HEK293 (cell line): Measurements from ENCODE around the gene HDDC2.

Experiments used
- CTCF ChIA-PET: fragments of 350-600 bp; formaldehyde crosslinking; extraction: SDS; loops from one replicate; lab custom pipeline; 2021; ENCODE audit warnings: antibody characterized with exemption; lab: Yijun Ruan, JAX
- POLR2A ChIA-PET: fragments of 300-600 bp; formaldehyde crosslinking; extraction: SDS; loops from one replicate; lab custom pipeline; 2020; ENCODE audit warnings: antibody characterized with exemption, inconsistent platforms; lab: Yijun Ruan, JAX
- H3K27ac ChIP-seq: fragments of 200-500 bp; sonication (Bioruptor generic); 2 replicates; pipeline ENCODE4 v1.5.1; 2014; ENCODE audit warnings: low read depth, low read length, control low read depth, inconsistent platforms; ENCODE audit errors: extremely low read depth
- H3K36me3 ChIP-seq, 2 experiments: fragments of 200-500 bp in 1 of 2; sonication (Bioruptor generic) in 1 of 2; 1 replicate in 1 of 2; 2 replicates in 1 of 2; pipeline ENCODE4 v1.5.1; 2014 to 2017; ENCODE audit warnings: inconsistent platforms in 2 of 2, low read length in 2 of 2; ENCODE audit not compliant: control insufficient read depth in 2 of 2, insufficient read depth in 1 of 2
- H3K4me1 ChIP-seq: fragments of 200-500 bp; sonication (Bioruptor generic); 2 replicates; pipeline ENCODE4 v1.5.1; 2014; ENCODE audit warnings: mild to moderate bottlenecking, low read length, inconsistent platforms; ENCODE audit not compliant: control insufficient read depth, insufficient read depth
- H3K4me3 ChIP-seq: 2 replicates; pipeline ENCODE4 v1.5.1; 2011; ENCODE audit warnings: low read depth, mild to moderate bottlenecking, control low read depth, low read length, moderate library complexity
- H3K9me3 ChIP-seq: fragments of 200-500 bp; sonication (Bioruptor generic); 2 replicates; pipeline ENCODE4 v1.5.1; 2014; ENCODE audit warnings: low read depth, low read length, inconsistent platforms; ENCODE audit not compliant: control insufficient read depth, insufficient read depth
- KLF16 ChIP-seq: fragments of 450-650 bp; formaldehyde crosslinking; IDR thresholded peaks from 2 replicates; pipeline ENCODE4 v1.5.1; 2017; ENCODE audit warnings: missing biosample characterization, missing genetic modification characterization
- SP7 ChIP-seq: fragments of 450-650 bp; formaldehyde crosslinking; IDR thresholded peaks from 2 replicates; pipeline ENCODE4 v1.5.1; 2016; ENCODE audit warnings: missing biosample characterization, missing genetic modification characterization
- ZFP3 ChIP-seq: fragments of 450-650 bp; formaldehyde crosslinking; IDR thresholded peaks from 2 replicates; pipeline ENCODE4 v1.5.1; 2016; ENCODE audit warnings: low read depth, missing biosample characterization, missing genetic modification characterization
- ZNF112 ChIP-seq: fragments of 450-650 bp; formaldehyde crosslinking; IDR thresholded peaks from 2 replicates; pipeline ENCODE4 v1.5.0; 2017; ENCODE audit warnings: missing biosample characterization, missing genetic modification characterization
- ZNF121 ChIP-seq: fragments of 450-650 bp; formaldehyde crosslinking; IDR thresholded peaks from 2 replicates; pipeline ENCODE4 v1.5.1; 2016; ENCODE audit warnings: missing biosample characterization, missing genetic modification characterization
- ZNF133 ChIP-seq: fragments of 450-650 bp; formaldehyde crosslinking; IDR thresholded peaks from 2 replicates; pipeline ENCODE4 v1.5.1; 2016; ENCODE audit warnings: missing biosample characterization, missing genetic modification characterization
- ZNF174 ChIP-seq: fragments of 450-650 bp; formaldehyde crosslinking; IDR thresholded peaks from 2 replicates; pipeline ENCODE4 v1.5.0; 2017; ENCODE audit warnings: missing biosample characterization, mild to moderate bottlenecking, missing genetic modification characterization
- ZNF175 ChIP-seq: fragments of 450-650 bp; formaldehyde crosslinking; IDR thresholded peaks from 2 replicates; pipeline ENCODE4 v1.5.1; 2016; ENCODE audit warnings: missing biosample characterization, missing genetic modification characterization
- ZNF394 ChIP-seq: fragments of 450-650 bp; formaldehyde crosslinking; IDR thresholded peaks from 2 replicates; pipeline ENCODE4 v1.5.1; 2016; ENCODE audit warnings: missing biosample characterization, missing genetic modification characterization, mild to moderate bottlenecking, moderate library complexity, borderline replicate concordance
- ZNF426 ChIP-seq: fragments of 450-650 bp; formaldehyde crosslinking; IDR thresholded peaks from 2 replicates; pipeline ENCODE4 v1.5.1; 2017; ENCODE audit warnings: missing biosample characterization, missing genetic modification characterization, mild to moderate bottlenecking, inconsistent platforms, moderate library complexity
- ZNF548 ChIP-seq: fragments of 450-650 bp; formaldehyde crosslinking; IDR thresholded peaks from 2 replicates; pipeline ENCODE4 v1.5.1; 2016; ENCODE audit warnings: missing biosample characterization, missing genetic modification characterization
- ZNF654 ChIP-seq: fragments of 450-650 bp; formaldehyde crosslinking; IDR thresholded peaks from 2 replicates; pipeline ENCODE4 v1.5.1; 2016; ENCODE audit warnings: low read depth, missing biosample characterization, missing genetic modification characterization
- ZNF777 ChIP-seq: fragments of 450-650 bp; formaldehyde crosslinking; IDR thresholded peaks from 2 replicates; pipeline ENCODE4 v1.5.1; 2017; ENCODE audit warnings: missing biosample characterization, missing genetic modification characterization, borderline replicate concordance
- ZNF791 ChIP-seq: fragments of 450-650 bp; formaldehyde crosslinking; IDR thresholded peaks from 2 replicates; pipeline ENCODE4 v1.5.1; 2016; ENCODE audit warnings: missing biosample characterization, missing genetic modification characterization
- ZNF792 ChIP-seq: fragments of 450-650 bp; formaldehyde crosslinking; IDR thresholded peaks from 2 replicates; pipeline ENCODE4 v1.5.1; 2016; ENCODE audit warnings: missing biosample characterization, missing genetic modification characterization
- ZSCAN23 ChIP-seq: fragments of 450-650 bp; formaldehyde crosslinking; IDR thresholded peaks from 2 replicates; pipeline ENCODE4 v1.5.1; 2016; ENCODE audit warnings: missing biosample characterization, missing genetic modification characterization
- TF ChIP-seq, protein P1 (sequence below): sonication (generic); formaldehyde crosslinking; IDR thresholded peaks from 2 replicates; pipeline ENCODE4 v1.8.1; 2022; ENCODE audit warnings: mild to moderate bottlenecking, moderate library complexity, missing genetic modification reagents
- TF ChIP-seq, protein P2 (sequence below): fragments of 450-650 bp; formaldehyde crosslinking; IDR thresholded peaks from 2 replicates; pipeline ENCODE4 v1.5.1; 2016; ENCODE audit warnings: missing biosample characterization, missing genetic modification characterization
- TF ChIP-seq, protein P3 (sequence below): fragments of 450-650 bp; formaldehyde crosslinking; IDR thresholded peaks from 2 replicates; pipeline ENCODE4 v1.5.1; 2016; ENCODE audit warnings: missing biosample characterization, missing genetic modification characterization
- TF ChIP-seq, protein P4 (sequence below): fragments of 450-650 bp; formaldehyde crosslinking; IDR thresholded peaks from 2 replicates; pipeline ENCODE4 v1.5.1; 2016; ENCODE audit warnings: missing biosample characterization, missing genetic modification characterization

HDDC2 gene

DNA sequence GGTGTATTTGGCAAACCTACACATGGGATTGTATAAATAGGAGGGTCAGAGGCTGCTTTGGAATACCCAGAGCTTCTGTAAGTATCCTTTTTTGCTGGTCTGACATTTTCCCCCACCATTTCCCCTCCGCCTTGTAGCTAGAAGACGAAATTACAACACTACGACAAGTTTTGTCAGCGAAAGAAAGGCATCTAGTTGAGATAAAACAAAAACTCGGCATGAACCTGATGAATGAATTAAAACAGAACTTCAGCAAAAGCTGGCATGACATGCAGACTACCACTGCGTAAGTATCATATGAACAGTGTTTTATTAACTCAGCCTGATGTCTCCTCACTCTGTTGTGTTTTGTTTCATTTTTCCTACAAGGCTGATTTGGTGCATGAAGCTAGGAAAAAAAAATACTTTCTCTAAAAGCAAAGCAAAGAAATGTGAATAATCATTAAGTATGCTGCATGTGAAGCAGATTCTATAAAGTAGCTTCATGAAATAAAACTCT is 72.7 kb downstream of the HDDC2 start (continued):
- TF ChIP-seq, protein P1, sequence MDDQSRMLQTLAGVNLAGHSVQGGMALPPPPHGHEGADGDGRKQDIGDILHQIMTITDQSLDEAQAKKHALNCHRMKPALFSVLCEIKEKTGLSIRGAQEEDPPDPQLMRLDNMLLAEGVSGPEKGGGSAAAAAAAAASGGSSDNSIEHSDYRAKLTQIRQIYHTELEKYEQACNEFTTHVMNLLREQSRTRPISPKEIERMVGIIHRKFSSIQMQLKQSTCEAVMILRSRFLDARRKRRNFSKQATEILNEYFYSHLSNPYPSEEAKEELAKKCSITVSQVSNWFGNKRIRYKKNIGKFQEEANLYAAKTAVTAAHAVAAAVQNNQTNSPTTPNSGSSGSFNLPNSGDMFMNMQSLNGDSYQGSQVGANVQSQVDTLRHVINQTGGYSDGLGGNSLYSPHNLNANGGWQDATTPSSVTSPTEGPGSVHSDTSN (CRISPR knock-in tag): no peak
- TF ChIP-seq ZNF792 (tag by site-specific recombination): no peak
- TF ChIP-seq SP7 (tag by site-specific recombination): no peak

DNA sequence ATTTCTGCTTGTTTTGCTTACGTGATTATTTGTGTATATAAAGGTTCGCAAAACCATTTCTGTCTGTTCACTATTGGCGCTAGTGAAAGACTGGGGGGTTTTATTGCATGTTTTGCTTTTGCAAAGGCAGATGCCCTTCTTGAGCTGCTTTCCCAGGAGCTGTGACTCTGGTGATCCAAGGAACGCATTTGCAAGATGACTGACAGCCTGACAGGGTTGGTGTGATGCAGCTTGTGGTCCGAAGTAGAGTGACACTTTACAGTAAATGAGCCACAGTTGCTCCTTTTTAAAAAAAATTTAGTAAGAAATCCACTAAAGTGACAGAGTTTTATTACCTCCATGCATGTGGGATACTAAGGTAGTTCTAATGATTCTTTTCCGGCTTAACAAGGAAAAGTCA is 74.5 kb downstream of the HDDC2 start:
- no peaks in the 10 kb centered on the region for H3K36me3 ChIP-seq
- TF ChIP-seq ZNF121 (tag by site-specific recombination) (no peak), ZSCAN23 (tag by site-specific recombination) (no peak), ZNF548 (tag by site-specific recombination) (no peak), ZNF174 (tag by site-specific recombination) (no peak), ZNF175 (tag by site-specific recombination) (no peak), ZNF112 (tag by site-specific recombination) (no peak), ZNF654 (tag by site-specific recombination) (no peak), ZNF394 (tag by site-specific recombination) (no peak), ZNF426 (no peak), ZFP3 (tag by site-specific recombination) (no peak), ZNF791 (tag by site-specific recombination) (no peak), ZNF777 (no peak), KLF16 (tag by site-specific recombination) (no peak), ZNF133 (tag by site-specific recombination) (no peak)
- TF ChIP-seq, protein P2, sequence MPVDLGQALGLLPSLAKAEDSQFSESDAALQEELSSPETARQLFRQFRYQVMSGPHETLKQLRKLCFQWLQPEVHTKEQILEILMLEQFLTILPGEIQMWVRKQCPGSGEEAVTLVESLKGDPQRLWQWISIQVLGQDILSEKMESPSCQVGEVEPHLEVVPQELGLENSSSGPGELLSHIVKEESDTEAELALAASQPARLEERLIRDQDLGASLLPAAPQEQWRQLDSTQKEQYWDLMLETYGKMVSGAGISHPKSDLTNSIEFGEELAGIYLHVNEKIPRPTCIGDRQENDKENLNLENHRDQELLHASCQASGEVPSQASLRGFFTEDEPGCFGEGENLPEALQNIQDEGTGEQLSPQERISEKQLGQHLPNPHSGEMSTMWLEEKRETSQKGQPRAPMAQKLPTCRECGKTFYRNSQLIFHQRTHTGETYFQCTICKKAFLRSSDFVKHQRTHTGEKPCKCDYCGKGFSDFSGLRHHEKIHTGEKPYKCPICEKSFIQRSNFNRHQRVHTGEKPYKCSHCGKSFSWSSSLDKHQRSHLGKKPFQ (tag by site-specific recombination): no peak
- TF ChIP-seq, protein P3, sequence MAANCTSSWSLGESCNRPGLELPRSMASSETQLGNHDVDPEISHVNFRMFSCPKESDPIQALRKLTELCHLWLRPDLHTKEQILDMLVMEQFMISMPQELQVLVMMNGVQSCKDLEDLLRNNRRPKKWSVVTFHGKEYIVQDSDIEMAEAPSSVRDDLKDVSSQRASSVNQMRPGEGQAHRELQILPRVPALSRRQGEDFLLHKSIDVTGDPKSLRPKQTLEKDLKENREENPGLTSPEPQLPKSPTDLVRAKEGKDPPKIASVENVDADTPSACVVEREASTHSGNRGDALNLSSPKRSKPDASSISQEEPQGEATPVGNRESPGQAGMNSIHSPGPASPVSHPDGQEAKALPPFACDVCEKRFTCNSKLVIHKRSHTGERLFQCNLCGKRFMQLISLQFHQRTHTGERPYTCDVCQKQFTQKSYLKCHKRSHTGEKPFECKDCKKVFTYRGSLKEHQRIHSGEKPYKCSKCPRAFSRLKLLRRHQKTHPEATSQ (tag by site-specific recombination): no peak
- TF ChIP-seq, protein P4, sequence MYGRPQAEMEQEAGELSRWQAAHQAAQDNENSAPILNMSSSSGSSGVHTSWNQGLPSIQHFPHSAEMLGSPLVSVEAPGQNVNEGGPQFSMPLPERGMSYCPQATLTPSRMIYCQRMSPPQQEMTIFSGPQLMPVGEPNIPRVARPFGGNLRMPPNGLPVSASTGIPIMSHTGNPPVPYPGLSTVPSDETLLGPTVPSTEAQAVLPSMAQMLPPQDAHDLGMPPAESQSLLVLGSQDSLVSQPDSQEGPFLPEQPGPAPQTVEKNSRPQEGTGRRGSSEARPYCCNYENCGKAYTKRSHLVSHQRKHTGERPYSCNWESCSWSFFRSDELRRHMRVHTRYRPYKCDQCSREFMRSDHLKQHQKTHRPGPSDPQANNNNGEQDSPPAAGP (tag by site-specific recombination): no peak
- H3K27ac ChIP-seq: no peak overlapping the region
- ChIA-PET POLR2A (no interaction called here), CTCF (interaction anchor here (1.3 kb wide), 1 partner anchor 34 kb away, joined by 4 read pairs; no protein-coding TSS in a partner anchor)
- H3K4me3 ChIP-seq: no peak overlapping the region
- peaks cover 6% of the 10 kb centered on the region; the same call in 1 of the 2 replicates for H3K4me1 ChIP-seq
- H3K9me3 ChIP-seq: no peaks in the 10 kb centered on the region
